Activated CD4-positive, CD25-positive, alpha-beta regulatory T cell treated with anti-CD3 and anti-CD28 coated beads, Interleukin-2, amount 50 U/mL, for 24 hours (primary cell): ENCODE results near the gene SOX3.

Experiments
- ATAC-seq, 2 donors: fragments of 150-1000 bp; cut with Tn5 transposase; one replicate each; pipeline ENCODE4 v1.10.0; 2021; ENCODE audit warnings: mild to moderate bottlenecking in 1 of 2, moderate library complexity in 1 of 2

Gene SOX3

DNA sequence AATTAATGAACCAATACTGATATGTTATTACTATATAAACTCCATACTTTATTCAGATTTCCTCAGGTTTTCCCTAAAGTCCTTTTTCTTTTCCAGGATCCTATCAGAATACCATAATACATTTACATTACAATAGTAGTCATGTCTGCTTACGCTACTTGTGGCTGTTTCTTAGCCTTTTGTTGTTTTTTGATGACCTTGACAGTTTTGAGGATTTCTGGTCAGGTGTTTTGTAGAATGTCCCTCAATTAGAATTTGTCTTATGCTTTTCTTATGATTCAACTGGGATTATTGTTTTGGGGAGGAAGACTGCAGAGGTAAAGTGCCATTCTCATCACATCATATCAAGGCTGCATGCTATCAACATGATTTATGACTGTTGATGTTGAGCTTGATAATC lies 9.1 kb downstream of the SOX3 start:
- ATAC-seq, result no peak

DNA sequence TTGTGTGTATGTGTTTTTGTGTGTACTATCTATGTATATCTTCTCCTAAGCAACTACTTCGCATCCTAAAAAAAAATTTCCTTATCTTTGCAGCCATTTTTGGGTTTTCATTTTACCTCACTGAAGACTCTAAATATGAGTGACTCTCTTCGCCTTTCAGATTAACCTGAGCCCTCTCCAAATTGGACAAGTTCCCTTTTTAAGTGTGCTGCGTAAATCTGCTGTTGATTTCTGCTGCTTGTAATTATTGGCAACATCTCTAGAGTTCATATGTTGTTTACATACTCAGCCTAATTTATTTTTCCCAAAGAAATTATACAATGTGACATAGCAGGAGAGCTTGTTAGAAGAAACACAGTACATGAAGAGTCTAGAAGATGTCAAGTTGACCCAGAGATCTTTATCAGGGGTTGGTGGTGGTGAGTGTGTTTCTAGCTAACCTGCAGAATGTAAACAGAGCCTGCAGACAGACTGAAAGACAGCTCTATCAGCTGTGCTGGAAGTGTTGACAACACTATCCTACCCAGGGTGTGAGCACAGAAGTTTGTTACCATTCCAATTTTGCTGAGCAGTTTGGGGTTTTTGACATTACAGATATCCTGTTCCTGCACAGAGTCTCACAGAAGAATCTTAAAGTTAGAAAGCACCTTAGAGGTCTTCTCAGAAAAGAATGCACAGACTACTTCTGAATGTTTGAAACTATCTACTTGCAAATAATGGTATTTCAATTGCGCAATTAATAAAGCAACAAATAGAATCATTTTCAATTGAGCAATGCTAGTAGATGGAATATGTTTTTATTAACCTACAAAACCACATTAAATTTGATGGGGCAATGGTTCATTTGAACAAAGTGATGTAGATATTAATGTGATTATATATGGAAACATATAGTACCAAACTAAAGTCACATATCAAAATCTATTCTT lies 12.5 kb downstream of the SOX3 start:
- no peak for ATAC-seq

DNA sequence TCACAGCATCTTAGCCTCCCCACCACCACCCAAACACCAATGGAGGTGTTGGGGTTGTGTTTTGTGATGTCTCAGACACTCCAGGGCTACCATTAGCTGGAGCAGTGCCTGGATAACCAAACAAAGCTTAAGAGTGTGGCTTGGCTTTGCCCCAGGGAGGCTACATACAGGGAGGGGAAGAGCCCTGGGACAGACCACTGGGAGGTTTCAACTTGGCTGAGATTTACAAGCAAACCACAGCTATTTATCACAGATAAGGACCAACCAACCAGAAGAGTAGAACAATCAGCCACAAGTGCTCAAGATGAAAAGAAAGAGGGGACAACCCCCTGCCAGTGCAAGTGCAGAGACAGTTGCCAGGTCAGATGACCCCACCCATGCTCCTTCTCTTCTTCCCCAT lies 24.1 kb downstream of the SOX3 start:
- no peak for ATAC-seq

DNA sequence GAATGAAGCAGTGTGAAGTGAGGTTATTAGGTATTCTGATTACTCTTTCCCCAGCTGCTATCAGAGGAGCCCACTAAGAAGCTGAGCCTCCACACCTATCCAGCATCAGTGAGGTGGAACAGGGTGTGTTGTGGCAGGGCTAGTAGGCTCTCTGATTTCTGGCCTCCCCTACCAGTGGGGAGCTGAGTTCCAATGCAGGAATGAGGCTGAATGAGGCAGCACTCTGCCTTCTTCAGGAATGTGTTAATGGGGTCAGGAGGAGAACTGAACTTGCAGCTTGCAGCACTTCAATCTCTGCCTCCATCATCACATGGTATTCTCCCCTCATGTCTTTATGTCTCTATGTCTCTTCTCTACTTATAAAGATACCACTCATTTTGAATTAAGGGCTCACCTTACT lies 26.9 kb downstream of the SOX3 start:
- ATAC-seq, result no peak

DNA sequence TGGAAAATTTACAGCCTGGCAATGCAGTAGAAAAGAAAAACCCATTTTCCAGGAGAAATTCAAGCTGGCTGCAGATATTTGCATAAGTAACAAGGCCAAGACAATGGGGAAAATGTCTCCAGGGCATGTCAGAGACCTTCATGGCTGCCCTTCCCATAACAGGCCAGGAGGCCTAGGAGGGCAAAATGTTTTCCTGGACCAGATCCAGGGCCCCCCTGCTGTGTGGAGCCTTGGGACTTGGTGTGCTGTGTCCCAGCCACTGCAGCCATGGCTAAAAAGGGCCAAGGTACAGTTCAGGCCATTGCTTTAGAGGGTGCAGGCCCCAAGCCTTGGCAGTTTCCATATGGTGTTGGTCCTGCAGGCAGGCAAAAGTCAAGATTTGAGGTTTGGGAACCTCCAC lies 29.8 kb downstream of the SOX3 start:
- no peak for ATAC-seq

DNA sequence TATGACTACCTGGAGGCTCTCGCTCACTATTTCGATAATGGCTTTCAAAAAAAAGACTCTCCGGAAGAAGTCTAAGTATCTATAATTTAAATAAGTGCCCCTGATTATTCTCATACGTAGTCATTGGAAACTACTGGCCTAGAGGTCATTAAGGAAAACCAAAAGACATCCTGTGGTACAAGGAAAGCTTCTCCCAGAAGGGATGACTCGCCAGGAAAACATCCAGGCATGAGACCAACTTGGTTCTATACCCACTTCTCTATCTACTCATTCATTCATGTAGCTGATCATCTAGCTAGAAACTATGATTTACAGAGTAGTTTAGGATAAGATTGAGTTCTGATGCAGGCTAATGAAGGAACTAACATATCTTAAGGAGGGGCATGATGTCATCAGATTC lies 37.7 kb downstream of the SOX3 start:
- no peak for ATAC-seq
